Thoracic aorta (tissue), 2 donors: ENCODE measurements around the gene FASTK. TPM values are rescaled to one million over a fixed set of nuclear protein-coding genes. Genes with fewer than 3 reads are reported as not detected.

ENCODE experiments used
- ATAC-seq: fragments of 150-250 bp; one replicate; pipeline ENCODE4 v1.8.0; 2017; ENCODE audit warnings: low read depth; ENCODE audit not compliant: insufficient number of reproducible peaks, low FRiP score
- DNase-seq: peaks from one replicate; pipeline ENCODE4 v3.0.0-alpha.2; 2020; ENCODE audit warnings: low spot score
- H3K27ac ChIP-seq, 2 donors: fragments of 200-600 bp; sonication (generic); 1 replicate in 1 of 2; 2 replicates in 1 of 2; pipeline ENCODE4 v1.5.1; 2016; ENCODE audit warnings: mild to moderate bottlenecking in 2 of 2, moderate library complexity in 2 of 2
- H3K27me3 ChIP-seq: fragments of 200-600 bp; sonication (generic); replicated peaks from 2 replicates; pipeline ENCODE4 v1.6.0; 2016; ENCODE audit warnings: mild to moderate bottlenecking; ENCODE audit not compliant: insufficient read depth
- H3K36me3 ChIP-seq: fragments of 200-600 bp; sonication (generic); one replicate; pipeline ENCODE4 v1.5.1; 2016
- H3K4me1 ChIP-seq, 2 donors: fragments of 200-600 bp; sonication (generic); 1 replicate in 1 of 2; 2 replicates in 1 of 2; pipeline versions ENCODE4 v1.5.1 to v1.6.0; 2016; ENCODE audit warnings: low read depth in 2 of 2, mild to moderate bottlenecking in 1 of 2; ENCODE audit not compliant: control insufficient read depth in 1 of 2
- H3K4me3 ChIP-seq: fragments of 200-600 bp; sonication (generic); 2 replicates; pipeline ENCODE4 v1.5.1; 2016; ENCODE audit warnings: mild to moderate bottlenecking
- H3K9me3 ChIP-seq: fragments of 200-600 bp; sonication (generic); 2 replicates; pipeline ENCODE4 v1.5.1; 2016
- CTCF ChIP-seq: fragments of 200-600 bp; sonication (generic); IDR thresholded peaks from one replicate; pipeline ENCODE4 v1.5.1; 2019; ENCODE audit warnings: antibody characterized with exemption
- total RNA-seq, 2 donors: library from RNA; depleted of rRNA; stranded (reverse); fragments of >200 nt; gene quantifications; one replicate each; pipeline versions ENCODE4 v1.1.0 to v1.2.3, GENCODE V29; 2016

The FASTK gene
- total RNA-seq, 2 donors from 2014 or later = 59.0 to 110 TPM

- ATAC-seq = no peak
- H3K4me3 ChIP-seq = no peak overlapping the region
- no peak for DNase-seq
- no peak for TF ChIP-seq CTCF
- no peak overlapping the region for H3K27ac ChIP-seq
- no peaks in the 10 kb centered on the region for H3K27me3 ChIP-seq
- H3K36me3 ChIP-seq = peaks cover 38% of the 10 kb centered on the region
- no peaks in the 10 kb centered on the region for H3K9me3 ChIP-seq
- peaks cover 26 to 34% of the 10 kb centered on the region in 2 donors for H3K4me1 ChIP-seq
These were observed 16.2 kb downstream of the FASTK start for GRCh38 chr7:151064454-151064853.

- no peak for ATAC-seq
- H3K27ac ChIP-seq = peak overlapping the region; percentile 53 to 67
- no peaks in the 10 kb centered on the region for H3K9me3 ChIP-seq
- peak overlapping the region; percentile 59 for H3K4me3 ChIP-seq
- no peak for TF ChIP-seq CTCF
- H3K36me3 ChIP-seq = peaks cover 33% of the 10 kb centered on the region
- DNase-seq = no peak
- peaks cover 33 to 44% of the 10 kb centered on the region in 2 donors for H3K4me1 ChIP-seq
- H3K27me3 ChIP-seq = no peaks in the 10 kb centered on the region
These were observed 17.4 kb downstream of the FASTK start for GRCh38 chr7:151063212-151063561.

DNA sequence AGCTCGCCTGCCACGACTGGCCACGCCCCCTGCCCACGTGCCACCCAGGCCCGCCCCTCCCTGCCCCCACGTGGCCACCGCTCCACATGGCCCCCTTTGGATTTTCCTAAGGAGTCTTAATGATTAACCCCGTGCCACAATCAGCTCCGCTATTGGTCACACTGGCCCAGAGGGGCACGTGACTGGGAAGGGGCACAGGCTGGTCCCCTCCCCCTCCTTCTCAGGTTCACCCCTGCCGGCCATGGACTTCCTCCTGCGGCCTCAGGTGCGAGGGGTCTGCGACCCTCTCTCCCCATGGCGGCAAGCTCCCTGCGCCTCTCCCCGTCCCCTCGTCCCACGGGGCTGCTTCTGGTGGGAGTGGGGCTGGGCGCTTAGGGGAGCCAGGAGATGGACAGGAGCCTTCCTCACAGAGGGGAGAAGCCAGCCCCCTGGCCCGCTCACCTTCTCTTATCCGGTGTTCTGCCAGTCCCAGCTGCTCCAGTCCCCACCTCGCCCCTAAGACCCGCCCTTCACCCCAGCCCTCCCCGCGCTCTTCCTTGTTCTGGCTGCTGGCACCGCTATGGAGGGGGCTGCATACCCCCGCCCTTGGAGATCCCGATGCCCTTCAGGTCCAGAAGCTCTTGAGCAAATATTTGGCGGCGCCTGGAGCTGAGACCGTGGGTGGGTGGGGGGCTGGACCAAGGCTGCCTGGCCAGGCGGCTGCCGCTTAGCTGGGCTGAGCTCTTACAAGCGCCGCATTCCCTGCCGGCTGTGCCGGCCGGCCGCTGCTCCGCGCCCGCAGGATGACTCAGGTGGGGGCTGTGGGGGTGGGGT, 18.0 kb downstream of the FASTK start:
- Histone ChIP-seq H3K27me3 (no peaks in the 10 kb centered on the region), H3K4me3 (peak overlapping the region; percentile 59), H3K36me3 (peaks cover 27% of the 10 kb centered on the region), H3K27ac (peak overlapping the region; percentile 53 to 67), H3K9me3 (no peaks in the 10 kb centered on the region), H3K4me1 (peaks cover 33 to 44% of the 10 kb centered on the region in 2 donors)
- DNase-seq = no peak
- no peak for ATAC-seq
- TF ChIP-seq CTCF = no peak

- no peaks in the 10 kb centered on the region for H3K27me3 ChIP-seq
- H3K4me1 ChIP-seq = peaks cover 35 to 49% of the 10 kb centered on the region in 2 donors
- no peak overlapping the region for H3K4me3 ChIP-seq
- no peak for ATAC-seq
- DNase-seq = no peak
- peaks cover 22% of the 10 kb centered on the region for H3K36me3 ChIP-seq
- H3K9me3 ChIP-seq = no peaks in the 10 kb centered on the region
- peak overlapping the region in 1 of 2 donors; percentile 67 for H3K27ac ChIP-seq
- TF ChIP-seq CTCF = no peak
These were observed 18.6 kb downstream of the FASTK start for GRCh38 chr7:151062111-151062398.

DNA sequence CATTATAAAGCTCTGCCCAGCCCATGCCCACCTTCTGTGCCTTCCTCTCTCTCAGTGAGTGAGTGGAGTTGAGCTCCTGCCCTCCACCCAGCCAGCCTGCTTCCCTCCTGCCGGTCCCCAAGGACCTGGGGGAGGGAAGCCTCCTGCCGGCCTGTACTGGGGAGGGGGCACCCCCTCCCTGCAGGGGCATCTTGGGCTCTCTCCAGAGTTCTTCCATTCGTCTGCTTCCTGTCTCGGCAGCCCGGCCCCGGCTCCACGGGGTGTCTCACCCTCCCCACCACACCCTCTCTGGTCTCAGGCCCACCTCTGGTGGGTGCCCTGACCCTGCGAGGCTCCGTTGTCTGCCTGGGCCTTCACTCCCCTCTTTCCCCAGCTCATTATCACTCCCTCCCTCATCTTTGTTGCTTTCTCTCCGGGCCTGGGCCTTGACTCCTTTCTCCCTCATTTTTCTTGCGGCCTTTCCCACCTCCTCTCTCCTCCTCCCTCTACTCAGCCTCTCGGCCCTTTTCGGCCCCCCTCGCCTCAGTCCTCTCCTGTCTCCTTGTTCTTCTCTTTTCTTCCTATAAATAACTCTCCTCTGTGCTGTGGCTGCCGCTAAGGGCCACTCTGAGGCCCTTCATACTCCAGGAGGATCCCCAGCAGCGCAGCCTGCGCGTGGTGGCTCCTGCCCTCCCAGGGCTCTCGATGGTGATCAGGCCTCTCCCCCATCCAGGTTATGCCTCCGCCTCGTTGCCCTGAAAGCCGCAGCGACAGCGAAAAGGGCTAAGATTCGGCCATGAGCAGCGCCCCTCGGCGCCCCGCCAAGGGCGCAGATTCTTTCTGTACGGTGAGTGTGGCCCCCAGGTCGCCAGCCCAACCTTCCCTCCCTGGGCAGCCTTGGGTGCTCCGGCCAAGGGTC, 19.1 kb downstream of the FASTK start:
- peak overlapping the region in 1 of 2 donors; percentile 97 for H3K27ac ChIP-seq
- H3K27me3 ChIP-seq = no peaks in the 10 kb centered on the region
- H3K4me1 ChIP-seq = peaks cover 37 to 54% of the 10 kb centered on the region in 2 donors
- DNase-seq = no peak
- peaks cover 16% of the 10 kb centered on the region for H3K36me3 ChIP-seq
- ATAC-seq = no peak
- H3K9me3 ChIP-seq = no peaks in the 10 kb centered on the region
- TF ChIP-seq CTCF = no peak
- H3K4me3 ChIP-seq = peak overlapping the region; percentile 98
